22Rv1 (cell line): ENCODE measurements around the gene SMURF2.

Source experiments
- CTCF ChIP-seq: fragments of 450-650 bp; IDR thresholded peaks from 2 replicates; pipeline ENCODE4 v1.5.1; 2017; ENCODE audit warnings: mild to moderate bottlenecking
- ZFX ChIP-seq: fragments of 450-650 bp; IDR thresholded peaks from 2 replicates; pipeline ENCODE4 v1.6.1; 2017; ENCODE audit warnings: antibody characterized with exemption, borderline replicate concordance

GRCh38 chr17:64598672-64599071 lies 63.4 kb downstream of the SMURF2 start:
- TF ChIP-seq CTCF (no peak), ZFX (no peak)
